HCEC 1CT (cell line): ENCODE measurements around the gene MCF2L2.
A peak's percentile ranks its signal among the peaks of the same experiment; 100 is the strongest.
"Not testable (repeated sequence)": the region's sequence is repeated elsewhere in the genome, so short reads cannot be mapped to it uniquely, and the experiment has no call there.

Experiments
- DNase-seq: peaks from one replicate; pipeline ENCODE4 v3.0.0-alpha.2; 2017

MCF2L2 gene

GRCh38 chr3:183428447-183429211 lies at the start of gene MCF2L2:
Gene MCF2L2 (minus strand): TSS chr3:183428619. CDS start chr3:183427977, 642 bp downstream.
- DNase-seq: no peak

- no peak for DNase-seq
These were observed 49.5 kb upstream of the MCF2L2 start for GRCh38 chr3:183477801-183478456.

GRCh38 chr3:183475764-183476162 lies 47.3 kb upstream of the MCF2L2 start:
- not testable (repeated sequence) for DNase-seq

GRCh38 chr3:183475016-183475763 lies 46.8 kb upstream of the MCF2L2 start:
- DNase-seq: no peak

- no peak for DNase-seq
These were observed 45.5 kb upstream of the MCF2L2 start for GRCh38 chr3:183473969-183474368.

- no peak for DNase-seq
These were observed 43.7 kb upstream of the MCF2L2 start for GRCh38 chr3:183472155-183472554.

GRCh38 chr3:183468424-183468823 lies 40.0 kb upstream of the MCF2L2 start:
- DNase-seq: no peak

- no peak for DNase-seq
These were observed 38.2 kb upstream of the MCF2L2 start for GRCh38 chr3:183466575-183466974.

- DNase-seq: not testable (repeated sequence)
These were observed 37.3 kb upstream of the MCF2L2 start for GRCh38 chr3:183465710-183466109.

GRCh38 chr3:183464480-183464879 lies 36.1 kb upstream of the MCF2L2 start:
- no peak for DNase-seq

GRCh38 chr3:183460081-183461055 lies 31.9 kb upstream of the MCF2L2 start:
- DNase-seq: peak; percentile 14

- peak; percentile 64 for DNase-seq
These were observed 26.7 kb upstream of the MCF2L2 start for GRCh38 chr3:183455089-183455488.

- no peak for DNase-seq
These were observed 25.6 kb upstream of the MCF2L2 start for GRCh38 chr3:183454064-183454463.

- DNase-seq: no peak
These were observed 21.4 kb upstream of the MCF2L2 start for GRCh38 chr3:183449791-183450190.

- no peak for DNase-seq
These were observed 21.0 kb upstream of the MCF2L2 start for GRCh38 chr3:183449391-183449790.

- DNase-seq: no peak
These were observed 20.1 kb upstream of the MCF2L2 start for GRCh38 chr3:183448369-183449128.

- DNase-seq: peak; percentile 67
These were observed 19.0 kb upstream of the MCF2L2 start for GRCh38 chr3:183447206-183448001.

- no peak for DNase-seq
These were observed 18.4 kb upstream of the MCF2L2 start for GRCh38 chr3:183446838-183447205.

GRCh38 chr3:183444748-183445147 lies 16.3 kb upstream of the MCF2L2 start:
- DNase-seq: no peak
